Pancreas (tissue), 10 donors: Measurements from ENCODE around the gene GK. TPM values are rescaled to one million over a fixed set of nuclear protein-coding genes. Genes with fewer than 3 reads are reported as not detected.

Experiments used
- ATAC-seq, 4 donors: fragments of 200-7000 bp; cut with Tn5 transposase; one replicate each; pipeline versions ENCODE4 v1.8.0 to v1.9.1; 2020; ENCODE audit warnings: mild to moderate bottlenecking in 4 of 4, moderate library complexity in 4 of 4
- DNase-seq, 6 donors: peaks; one replicate each; pipeline ENCODE4 v3.0.0-alpha.2; 2020
- FAIRE-seq: peaks from 2 replicates; lab custom pipeline; 2012; peaks lifted over from hg19 to GRCh38; lab: Jason Lieb, UNC
- H3K27ac ChIP-seq, 4 donors: fragments of 200-600 bp; sonication (generic); 1 replicate in 3 of 4; 2 replicates in 1 of 4; pipeline versions ENCODE4 v1.5.0 to v1.8.0; 2020
- H3K27me3 ChIP-seq, 4 donors: fragments of 200-600 bp; one replicate each; pipeline ENCODE4 v1.8.0; 2021
- H3K36me3 ChIP-seq, 3 donors: fragments of 200-600 bp; sonication (generic) in 1 of 3; one replicate each; pipeline versions ENCODE4 v1.5.0 to v1.8.0; 2020 to 2021
- H3K4me1 ChIP-seq, 3 donors: fragments of 200-600 bp; one replicate each; pipeline ENCODE4 v1.8.0; 2021
- H3K4me3 ChIP-seq, 4 donors: fragments of 200-600 bp; sonication (generic) in 2 of 4; one replicate each; pipeline versions ENCODE4 v1.5.0 to v1.8.0; 2020 to 2021
- H3K9me3 ChIP-seq, 4 donors: fragments of 200-600 bp; one replicate each; pipeline ENCODE4 v1.8.0; 2021
- WGBS, 2 donors: extraction: QIAGEN DNeasy Blood & Tissue Kit; methylation state at CpG; one replicate each; pipeline ENCODE4 v1.1.7; 2013; 5-methylcytosine and 5-hydroxymethylcytosine counted together
- intact Hi-C, 3 donors: fragments of 100-400 bp; cut with DNase I; formaldehyde crosslinking; loops; one replicate each; pipeline versions ENCODE4 v1.11.1 to v1.14.2; 2022
- polyA plus RNA-seq, 2 donors: library from polyadenylated mRNA; stranded (reverse); fragments of 200-250 nt; gene quantifications; one replicate each; pipeline ENCODE4 v1.2.3, GENCODE V29; 2013
- total RNA-seq, 6 donors: library from RNA; stranded (reverse); fragmentation: NEBNext Ultra II Directional in 4 of 6; extraction: Animal tissue kit (Norgen Biotek cat#: 25700) in 4 of 6; gene quantifications; one replicate each; pipeline versions ENCODE4 v1.2.1 to v1.2.4, GENCODE V29; 2021 to 2023
- TF ChIP-seq, protein P1 (sequence below), 4 donors: fragments of 200-600 bp; sonication (generic) in 3 of 4; IDR thresholded peaks; one replicate each; pipeline versions ENCODE4 v1.5.0 to v1.8.0; 2021; ENCODE audit warnings: antibody characterized with exemption in 4 of 4
- donor health status: healthy with polysubstance abuse.
- donor health status: DM: no; HTN: no; CAD: no; lungs with moderate emphysema.
- donor health status: DM: no; HTN: no; CAD: no.
- donor health status: control.
- donor health status: control.
- donor health status: Bipolar disorder and iron deficiency.
- donor health status: DM: yes; HTN: yes; CAD: no.
- donor health status: DM: no; HTN: no; CAD: no.
- donor health status: DM: no; HTN: no; CAD: no.
- donor health status: DM: yes; HTN: yes; CAD: no.

Gene GK
- total RNA-seq (1 to 10 TPM; 1.6 to 7.5 (median 2.6) TPM), polyA plus RNA-seq (1 to 10 TPM; 1.3 to 3.9 TPM)

DNA sequence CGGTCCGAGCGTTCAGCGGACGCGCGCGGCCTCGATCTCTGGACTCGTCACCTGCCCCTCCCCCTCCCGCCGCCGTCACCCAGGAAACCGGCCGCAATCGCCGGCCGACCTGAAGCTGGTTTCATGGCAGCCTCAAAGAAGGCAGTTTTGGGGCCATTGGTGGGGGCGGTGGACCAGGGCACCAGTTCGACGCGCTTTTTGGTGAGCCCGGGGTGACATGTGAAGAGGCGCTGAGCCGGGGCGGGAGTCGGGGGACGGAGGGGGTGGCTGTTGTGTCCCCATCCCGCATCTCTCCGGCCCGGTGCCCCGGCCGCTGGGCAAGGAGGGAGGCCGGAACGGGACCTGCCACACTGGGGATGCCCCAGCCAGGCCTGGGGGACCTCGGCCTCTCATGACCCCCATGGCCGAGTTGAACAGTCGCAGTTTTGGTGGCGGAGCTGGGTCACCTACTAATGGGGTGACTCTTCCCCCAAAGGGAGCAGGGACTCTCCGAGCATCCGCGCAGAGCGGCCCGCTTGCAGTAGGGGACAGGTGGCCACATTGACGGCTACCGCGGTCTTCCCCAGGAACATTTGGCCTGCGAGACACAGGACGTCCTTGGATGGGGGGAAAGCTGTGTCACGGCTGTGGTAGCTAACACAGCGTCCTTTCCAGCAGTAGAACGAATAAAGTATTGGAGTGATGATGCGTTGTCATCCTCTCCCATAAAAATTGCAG is at the start of gene GK:
Gene GK, plus strand, starts transcription at position 9 of the 717 bp plus-strand sequence. Its CDS starts 115 bp downstream, at position 124.
- H3K36me3 ChIP-seq: no peaks in the 10 kb centered on the region
- H3K9me3 ChIP-seq: no peaks in the 10 kb centered on the region
- ATAC-seq (peak; percentile 32 to 41 (median 35)), DNase-seq (peak in 2 of 6 donors; percentile 9 to 24), FAIRE-seq (no peak)
- TF ChIP-seq, protein P1, sequence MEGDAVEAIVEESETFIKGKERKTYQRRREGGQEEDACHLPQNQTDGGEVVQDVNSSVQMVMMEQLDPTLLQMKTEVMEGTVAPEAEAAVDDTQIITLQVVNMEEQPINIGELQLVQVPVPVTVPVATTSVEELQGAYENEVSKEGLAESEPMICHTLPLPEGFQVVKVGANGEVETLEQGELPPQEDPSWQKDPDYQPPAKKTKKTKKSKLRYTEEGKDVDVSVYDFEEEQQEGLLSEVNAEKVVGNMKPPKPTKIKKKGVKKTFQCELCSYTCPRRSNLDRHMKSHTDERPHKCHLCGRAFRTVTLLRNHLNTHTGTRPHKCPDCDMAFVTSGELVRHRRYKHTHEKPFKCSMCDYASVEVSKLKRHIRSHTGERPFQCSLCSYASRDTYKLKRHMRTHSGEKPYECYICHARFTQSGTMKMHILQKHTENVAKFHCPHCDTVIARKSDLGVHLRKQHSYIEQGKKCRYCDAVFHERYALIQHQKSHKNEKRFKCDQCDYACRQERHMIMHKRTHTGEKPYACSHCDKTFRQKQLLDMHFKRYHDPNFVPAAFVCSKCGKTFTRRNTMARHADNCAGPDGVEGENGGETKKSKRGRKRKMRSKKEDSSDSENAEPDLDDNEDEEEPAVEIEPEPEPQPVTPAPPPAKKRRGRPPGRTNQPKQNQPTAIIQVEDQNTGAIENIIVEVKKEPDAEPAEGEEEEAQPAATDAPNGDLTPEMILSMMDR (IDR thresholded peaks at IDR 0.05): no peak
- H3K27ac ChIP-seq: peak within 1 kb of the TSS; percentile 29 to 77 (median 71)
- H3K4me3 ChIP-seq: peak within 1 kb of the TSS; percentile 10 to 54 (median 46)
- no peaks in the 10 kb centered on the region for H3K27me3 ChIP-seq
- intact Hi-C loops: no loop called here
- 1 to 40% methylated on average over 39 to 52 of the region's 53 CpGs for WGBS, 2 donors
- no peaks in the 10 kb centered on the region for H3K4me1 ChIP-seq

DNA sequence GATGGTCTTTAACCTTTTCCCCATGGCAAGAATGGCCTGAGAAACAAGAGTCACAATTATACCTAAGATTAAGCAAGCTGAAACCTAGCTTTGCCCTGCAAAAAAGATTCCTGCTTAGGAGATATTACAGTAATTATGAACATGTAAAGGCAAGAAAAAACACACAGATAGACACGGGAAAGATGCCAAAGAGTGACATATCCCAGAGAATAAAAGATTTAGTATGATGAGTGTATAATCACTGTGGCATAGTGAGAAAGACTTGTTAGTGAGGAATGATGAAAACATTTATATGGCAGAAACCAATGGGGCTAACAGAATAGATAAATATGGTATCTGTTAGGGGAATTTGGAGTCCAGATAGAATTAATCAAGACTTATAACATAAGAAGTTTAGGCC is 46.1 kb upstream of the GK start:
- no peak for FAIRE-seq
- TF ChIP-seq, protein P1 (IDR thresholded peaks at IDR 0.05): no peak

DNA sequence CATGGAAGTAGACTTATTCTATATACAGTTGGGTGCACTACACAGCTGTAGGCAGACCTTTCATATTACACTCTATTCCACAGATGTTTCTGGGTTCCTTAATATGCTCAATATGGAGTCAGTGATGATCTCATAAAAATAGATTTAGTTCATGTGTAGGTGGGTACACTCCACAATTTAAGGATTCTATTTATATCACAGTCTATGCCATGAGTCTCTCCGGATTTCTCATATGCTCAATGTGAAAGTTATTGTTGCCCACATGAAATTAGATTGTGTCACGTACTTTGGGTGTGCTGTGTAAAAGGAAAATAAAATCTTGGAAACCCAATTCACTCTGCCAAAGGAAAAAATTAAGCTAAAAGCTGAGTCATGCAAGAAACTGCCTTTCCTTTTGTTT is 43.2 kb upstream of the GK start:
- intact Hi-C loops: no loop called here
- TF ChIP-seq, protein P1 (IDR thresholded peaks at IDR 0.05): no peak
- Histone ChIP-seq H3K36me3 (no peaks in the 10 kb centered on the region), H3K4me1 (no peaks in the 10 kb centered on the region), H3K27me3 (no peaks in the 10 kb centered on the region), H3K4me3 (no peak overlapping the region), H3K27ac (no peak overlapping the region), H3K9me3 (no peaks in the 10 kb centered on the region)
- FAIRE-seq: no peak
- WGBS, 2 donors: 45 to 47% methylated on average over 2 of the region's 2 CpGs
- no peak for ATAC-seq
- DNase-seq: no peak

More for the DNA sequence above, 46.1 kb upstream of the GK start:
- intact Hi-C loops: no loop called here
- 47 to 53% methylated on average over 1 of the region's 1 CpG for WGBS, 2 donors
- ATAC-seq (no peak), DNase-seq (no peak)
- Histone ChIP-seq H3K4me1 (no peaks in the 10 kb centered on the region), H3K36me3 (no peaks in the 10 kb centered on the region), H3K27ac (no peak overlapping the region), H3K4me3 (no peak overlapping the region), H3K27me3 (no peaks in the 10 kb centered on the region), H3K9me3 (no peaks in the 10 kb centered on the region)

DNA sequence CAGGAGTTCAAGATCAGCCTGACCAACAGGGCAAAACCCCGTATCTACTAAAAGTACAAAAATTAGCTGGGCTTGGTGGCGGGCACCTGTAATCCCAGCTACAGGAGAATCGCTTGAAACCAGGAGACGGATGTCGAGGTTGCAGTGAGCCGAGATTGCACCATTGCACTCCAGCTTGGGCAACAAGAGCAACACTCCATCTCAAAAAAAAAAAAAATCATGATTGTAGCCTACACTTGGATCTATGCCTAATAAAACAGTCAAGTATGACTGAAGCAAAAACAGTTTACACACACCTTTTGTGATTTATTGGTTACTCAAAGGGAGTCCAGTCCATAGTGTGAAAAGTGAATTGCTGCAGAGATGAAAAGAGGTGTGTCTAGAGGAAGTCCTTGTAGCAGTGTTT is 41.0 kb upstream of the GK start:
- peaks cover 0 to 3% (median 0%) of the 10 kb centered on the region in 4 donors for H3K27me3 ChIP-seq
- H3K27ac ChIP-seq: no peak overlapping the region
- H3K36me3 ChIP-seq: no peaks in the 10 kb centered on the region
- H3K9me3 ChIP-seq: no peaks in the 10 kb centered on the region
- DNase-seq (no peak), FAIRE-seq (no peak), ATAC-seq (peak; percentile 38 to 73 (median 54))
- no peaks in the 10 kb centered on the region for H3K4me1 ChIP-seq
- intact Hi-C loops: no loop called here
- TF ChIP-seq, protein P1 (IDR thresholded peaks at IDR 0.05): no peak
- 34 to 59% methylated on average over 6 of the region's 6 CpGs for WGBS, 2 donors
- no peak overlapping the region for H3K4me3 ChIP-seq

DNA sequence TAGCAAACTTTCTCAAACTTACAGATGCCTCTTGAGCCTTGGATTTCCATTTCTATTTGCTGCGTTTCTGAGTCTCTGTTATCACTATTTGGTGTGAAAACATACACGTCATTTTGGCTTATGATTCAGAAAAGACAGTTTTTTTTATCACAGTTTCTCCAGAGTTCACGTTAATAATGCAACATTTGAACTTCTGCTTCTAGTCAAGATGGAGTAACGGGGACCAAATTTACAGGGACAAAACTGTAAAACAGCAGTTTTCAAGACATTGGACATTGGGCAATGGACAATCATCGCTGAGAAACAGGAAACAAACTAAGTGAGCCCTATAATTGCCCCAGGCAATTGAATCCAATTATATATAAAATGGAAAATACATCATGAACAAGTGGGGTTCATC is 39.5 kb upstream of the GK start:
- TF ChIP-seq, protein P1 (IDR thresholded peaks at IDR 0.05): no peak
- 47 to 61% methylated on average over 5 of the region's 5 CpGs for WGBS, 2 donors
- peak; percentile 53 for FAIRE-seq
- intact Hi-C loops: no loop called here
- H3K4me3 ChIP-seq: no peak overlapping the region
- peaks cover 0 to 3% (median 0%) of the 10 kb centered on the region in 4 donors for H3K27me3 ChIP-seq
- DNase-seq: no peak
- ATAC-seq: peak in 1 of 4 donors; percentile 43
- no peak overlapping the region for H3K27ac ChIP-seq
- H3K36me3 ChIP-seq: no peaks in the 10 kb centered on the region
- no peaks in the 10 kb centered on the region for H3K9me3 ChIP-seq
- H3K4me1 ChIP-seq: no peaks in the 10 kb centered on the region
